ENCODE measurements around the gene TACSTD2. TPM values are rescaled to one million over a fixed set of nuclear protein-coding genes. Genes with fewer than 3 reads are reported as not detected.

Gene TACSTD2
- total and polyA plus RNA-seq, 2 donors (not counting 1 experiment from before 2014, with no cell fraction given) = not detected

DNA sequence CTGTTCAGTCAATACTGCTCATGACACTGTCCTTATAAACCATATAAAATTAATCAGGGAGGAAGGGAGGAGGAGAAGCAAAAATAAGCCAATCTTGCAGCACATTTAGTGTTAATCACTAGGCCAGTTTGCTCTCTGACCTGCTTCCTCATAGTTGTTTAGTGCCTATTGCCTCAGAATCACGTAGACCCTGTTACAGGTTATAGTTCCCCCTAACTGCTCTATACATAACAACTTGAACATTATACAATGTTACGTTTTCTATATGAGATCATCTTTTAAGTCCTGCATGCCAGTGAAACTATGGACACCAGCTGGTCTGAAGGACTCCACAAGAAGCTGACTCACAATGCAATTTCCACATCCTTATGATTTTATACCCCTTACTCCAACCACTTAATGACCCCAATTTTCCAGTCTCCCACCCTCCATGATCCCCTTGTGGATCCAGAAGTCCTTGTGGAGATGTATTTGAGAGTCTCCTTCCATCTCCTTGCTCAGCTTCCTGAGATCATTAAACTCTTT is 34.9 kb upstream of the TACSTD2 start:
- Histone ChIP-seq H3K27me3 (replicated peaks in 1 of 4; ENCODE audit: control extremely low read depth in 1 of 4, control insufficient read depth in 3 of 4, insufficient read depth in 4 of 4, low read length in 3 of 4) (peaks cover 0 to 5% (median 0%) of the 10 kb centered on the region in 4 experiments), H3K27ac (ENCODE audit: low read length in 2 of 2) (no peak overlapping the region), H3K79me2 (ENCODE audit: control insufficient read depth, insufficient read depth, low read length) (no peaks in the 10 kb centered on the region), H3K36me3 (replicated peaks in 1 of 2; ENCODE audit: control extremely low read depth in 1 of 2, control insufficient read depth in 1 of 2, extremely low read depth in 1 of 2, insufficient read depth in 2 of 2, low read length in 1 of 2) (no peaks in the 10 kb centered on the region), H4K20me1 (ENCODE audit: control insufficient read depth, insufficient read depth, low read length, poor library complexity, severe bottlenecking) (no peaks in the 10 kb centered on the region), H2AFZ (ENCODE audit: insufficient read depth, low read depth, low read length, poor library complexity, severe bottlenecking) (no peak overlapping the region), H3K4me3 (ENCODE audit: control extremely low read depth in 1 of 5, extremely low read depth in 1 of 5, insufficient read depth in 1 of 5, low read depth in 2 of 5, low read length in 4 of 5) (no peak overlapping the region), H3K4me1 (ENCODE audit: control insufficient read depth in 2 of 2, insufficient read depth in 2 of 2, low read length in 2 of 2) (no peaks in the 10 kb centered on the region), H3K9ac (ENCODE audit: low read length) (no peak overlapping the region), H3K9me3 (ENCODE audit: control extremely low read depth in 1 of 3, control insufficient read depth in 2 of 3, insufficient read depth in 1 of 3, low read length in 2 of 3) (peaks cover 0 to 7% (median 0%) of the 10 kb centered on the region in 3 donors), H3K4me2 (replicated peaks; ENCODE audit: low read depth, low read length, poor library complexity, severe bottlenecking) (no peak overlapping the region)
- ChIA-PET POLR2A (no interaction called here), CTCF (no interaction called here)
- intact Hi-C loops (cut with micrococcal nuclease) = no loop called here
- 94% methylated on average over 2 of the region's 2 CpGs for WGBS (ENCODE audit: insufficient coverage)
- H3K4me1 Mint-ChIP-seq = no peaks in the 10 kb centered on the region
- DNase-seq = no peak
- TF ChIP-seq EZH2 (IDR thresholded peaks at IDR 0.05; ENCODE audit: borderline replicate concordance, insufficient read depth, low read depth, low read length, poor library complexity, severe bottlenecking) = no peak
- TF ChIP-seq, protein P1, sequence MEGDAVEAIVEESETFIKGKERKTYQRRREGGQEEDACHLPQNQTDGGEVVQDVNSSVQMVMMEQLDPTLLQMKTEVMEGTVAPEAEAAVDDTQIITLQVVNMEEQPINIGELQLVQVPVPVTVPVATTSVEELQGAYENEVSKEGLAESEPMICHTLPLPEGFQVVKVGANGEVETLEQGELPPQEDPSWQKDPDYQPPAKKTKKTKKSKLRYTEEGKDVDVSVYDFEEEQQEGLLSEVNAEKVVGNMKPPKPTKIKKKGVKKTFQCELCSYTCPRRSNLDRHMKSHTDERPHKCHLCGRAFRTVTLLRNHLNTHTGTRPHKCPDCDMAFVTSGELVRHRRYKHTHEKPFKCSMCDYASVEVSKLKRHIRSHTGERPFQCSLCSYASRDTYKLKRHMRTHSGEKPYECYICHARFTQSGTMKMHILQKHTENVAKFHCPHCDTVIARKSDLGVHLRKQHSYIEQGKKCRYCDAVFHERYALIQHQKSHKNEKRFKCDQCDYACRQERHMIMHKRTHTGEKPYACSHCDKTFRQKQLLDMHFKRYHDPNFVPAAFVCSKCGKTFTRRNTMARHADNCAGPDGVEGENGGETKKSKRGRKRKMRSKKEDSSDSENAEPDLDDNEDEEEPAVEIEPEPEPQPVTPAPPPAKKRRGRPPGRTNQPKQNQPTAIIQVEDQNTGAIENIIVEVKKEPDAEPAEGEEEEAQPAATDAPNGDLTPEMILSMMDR (IDR thresholded peaks at IDR 0.05) = no peak
- H3K4me3 Mint-ChIP-seq = no peak overlapping the region
- peaks cover 35% of the 10 kb centered on the region for H3K27me3 Mint-ChIP-seq
- H3K27ac Mint-ChIP-seq = no peak overlapping the region
- no peaks in the 10 kb centered on the region for H3K9me3 Mint-ChIP-seq (ENCODE audit: insufficient read depth)
- no peak for ATAC-seq (ENCODE audit: low read depth)

GRCh38 chr1:58608945-58609344 is 31.9 kb upstream of the TACSTD2 start:
- intact Hi-C loops (cut with micrococcal nuclease) = no loop called here
- H3K9me3 Mint-ChIP-seq (ENCODE audit: insufficient read depth) = peaks cover 6% of the 10 kb centered on the region
- no peaks in the 10 kb centered on the region for H3K4me1 Mint-ChIP-seq
- POLR2A ChIA-PET = no interaction called here
- Histone ChIP-seq H3K27me3 (replicated peaks in 1 of 4; ENCODE audit: control extremely low read depth in 1 of 4, control insufficient read depth in 3 of 4, insufficient read depth in 4 of 4, low read length in 3 of 4) (peaks cover 0 to 5% (median 0%) of the 10 kb centered on the region in 4 experiments), H4K20me1 (ENCODE audit: control insufficient read depth, insufficient read depth, low read length, poor library complexity, severe bottlenecking) (no peaks in the 10 kb centered on the region), H2AFZ (ENCODE audit: insufficient read depth, low read depth, low read length, poor library complexity, severe bottlenecking) (no peak overlapping the region), H3K4me3 (ENCODE audit: control extremely low read depth in 1 of 5, extremely low read depth in 1 of 5, insufficient read depth in 1 of 5, low read depth in 2 of 5, low read length in 4 of 5) (no peak overlapping the region), H3K4me2 (replicated peaks; ENCODE audit: low read depth, low read length, poor library complexity, severe bottlenecking) (no peak overlapping the region), H3K27ac (ENCODE audit: low read length in 2 of 2) (no peak overlapping the region), H3K9ac (ENCODE audit: low read length) (no peak overlapping the region), H3K36me3 (replicated peaks in 1 of 2; ENCODE audit: control extremely low read depth in 1 of 2, control insufficient read depth in 1 of 2, extremely low read depth in 1 of 2, insufficient read depth in 2 of 2, low read length in 1 of 2) (no peaks in the 10 kb centered on the region), H3K79me2 (ENCODE audit: control insufficient read depth, insufficient read depth, low read length) (no peaks in the 10 kb centered on the region), H3K4me1 (ENCODE audit: control insufficient read depth in 2 of 2, insufficient read depth in 2 of 2, low read length in 2 of 2) (no peaks in the 10 kb centered on the region), H3K9me3 (ENCODE audit: control extremely low read depth in 1 of 3, control insufficient read depth in 2 of 3, insufficient read depth in 1 of 3, low read length in 2 of 3) (peaks cover 1 to 19% (median 7%) of the 10 kb centered on the region in 3 donors)
- ATAC-seq (ENCODE audit: low read depth) (no peak), DNase-seq (no peak)
- no peak overlapping the region for H3K4me3 Mint-ChIP-seq
- WGBS (ENCODE audit: insufficient coverage) = no CpG with 5 or more reads among the region's 2 CpGs
- TF ChIP-seq EZH2 (IDR thresholded peaks at IDR 0.05; ENCODE audit: borderline replicate concordance, insufficient read depth, low read depth, low read length, poor library complexity, severe bottlenecking) = no peak
- TF ChIP-seq, protein P1 (IDR thresholded peaks at IDR 0.05) = no peak
- H3K27me3 Mint-ChIP-seq = peaks cover 31% of the 10 kb centered on the region
- H3K27ac Mint-ChIP-seq = no peak overlapping the region
- CTCF ChIA-PET = no interaction called here
